Thyroid gland (tissue), 4 donors: Measurements from ENCODE around the gene IWS1.

Source experiments
- POLR2A ChIP-seq, 2 donors: fragments of 450-650 bp; IDR thresholded peaks; one replicate each; pipeline ENCODE4 v1.6.1; 2017; ENCODE audit warnings: antibody characterized with exemption in 2 of 2, mild to moderate bottlenecking in 2 of 2, moderate library complexity in 1 of 2
- TF ChIP-seq, protein P1 (sequence below), 6 experiments: fragments of 200-600 bp in 3 of 6; fragments of 450-650 bp in 3 of 6; sonication (generic) in 3 of 6; IDR thresholded peaks; one replicate each; pipeline ENCODE4 v1.5.1; 2016 to 2019; ENCODE audit warnings: antibody characterized with exemption in 6 of 6, mild to moderate bottlenecking in 2 of 6, inconsistent platforms in 1 of 6, moderate library complexity in 1 of 6

DNA sequence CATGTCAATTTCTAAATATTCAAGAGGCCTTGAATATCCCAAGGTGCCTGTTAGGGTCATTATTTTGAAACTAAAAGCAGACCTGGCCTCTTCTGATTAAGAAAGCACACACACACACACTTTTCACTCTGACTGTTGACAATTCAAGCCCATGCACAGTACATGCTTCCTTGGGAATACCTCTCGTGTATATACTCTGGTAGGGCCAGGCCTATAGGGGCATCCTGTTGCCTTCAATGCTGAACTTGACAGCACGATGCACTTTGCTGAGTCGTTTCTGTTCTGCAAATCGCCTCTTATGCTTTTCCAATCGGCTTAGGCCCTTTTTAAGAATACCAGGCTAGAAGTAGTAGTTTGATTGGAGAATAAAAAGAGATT lies 40.6 kb downstream of the IWS1 start:
- TF ChIP-seq, protein P1, sequence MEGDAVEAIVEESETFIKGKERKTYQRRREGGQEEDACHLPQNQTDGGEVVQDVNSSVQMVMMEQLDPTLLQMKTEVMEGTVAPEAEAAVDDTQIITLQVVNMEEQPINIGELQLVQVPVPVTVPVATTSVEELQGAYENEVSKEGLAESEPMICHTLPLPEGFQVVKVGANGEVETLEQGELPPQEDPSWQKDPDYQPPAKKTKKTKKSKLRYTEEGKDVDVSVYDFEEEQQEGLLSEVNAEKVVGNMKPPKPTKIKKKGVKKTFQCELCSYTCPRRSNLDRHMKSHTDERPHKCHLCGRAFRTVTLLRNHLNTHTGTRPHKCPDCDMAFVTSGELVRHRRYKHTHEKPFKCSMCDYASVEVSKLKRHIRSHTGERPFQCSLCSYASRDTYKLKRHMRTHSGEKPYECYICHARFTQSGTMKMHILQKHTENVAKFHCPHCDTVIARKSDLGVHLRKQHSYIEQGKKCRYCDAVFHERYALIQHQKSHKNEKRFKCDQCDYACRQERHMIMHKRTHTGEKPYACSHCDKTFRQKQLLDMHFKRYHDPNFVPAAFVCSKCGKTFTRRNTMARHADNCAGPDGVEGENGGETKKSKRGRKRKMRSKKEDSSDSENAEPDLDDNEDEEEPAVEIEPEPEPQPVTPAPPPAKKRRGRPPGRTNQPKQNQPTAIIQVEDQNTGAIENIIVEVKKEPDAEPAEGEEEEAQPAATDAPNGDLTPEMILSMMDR (IDR thresholded peaks at IDR 0.05) = no peak
- no peak for TF ChIP-seq POLR2A (IDR thresholded peaks at IDR 0.05)
